Neural progenitor cell (in vitro differentiated cells): ENCODE results near the gene RARA. TPM values are rescaled to one million over a fixed set of nuclear protein-coding genes. Genes with fewer than 3 reads are reported as not detected.

Experiments used
- DNase-seq: peaks from one replicate; pipeline ENCODE4 v3.0.0-alpha.2; 2016; ENCODE audit warnings: low spot score
- H2AFZ ChIP-seq: fragments of 200-600 bp; sonication (generic); replicated peaks from 2 replicates; pipeline ENCODE4 v1.6.1; 2016; ENCODE audit warnings: antibody characterized with exemption
- H3F3A ChIP-seq: fragments of 200-600 bp; sonication (generic); 2 replicates; pipeline ENCODE4 v1.6.1; 2016; ENCODE audit warnings: antibody characterized with exemption, low read depth
- H3K27ac ChIP-seq: fragments of 200-600 bp; sonication (generic); 2 replicates; pipeline ENCODE4 v1.5.1; 2016; ENCODE audit warnings: mild to moderate bottlenecking
- H3K27me3 ChIP-seq: fragments of 200-600 bp; sonication (generic); 2 replicates; pipeline ENCODE4 v1.6.1; 2016; ENCODE audit warnings: mild to moderate bottlenecking, moderate library complexity
- H3K36me3 ChIP-seq: fragments of 200-600 bp; sonication (generic); 2 replicates; pipeline ENCODE4 v1.5.1; 2016
- H3K4me1 ChIP-seq: fragments of 200-600 bp; sonication (generic); 2 replicates; pipeline ENCODE4 v1.6.1; 2016; ENCODE audit warnings: mixed run types
- H3K4me2 ChIP-seq: fragments of 200-600 bp; sonication (generic); 2 replicates; pipeline ENCODE4 v1.6.1; 2016
- H3K4me3 ChIP-seq: fragments of 200-600 bp; sonication (generic); 2 replicates; pipeline ENCODE4 v1.5.1; 2016
- H3K79me2 ChIP-seq: fragments of 200-600 bp; sonication (generic); 2 replicates; pipeline ENCODE4 v1.6.1; 2016; ENCODE audit warnings: low read depth
- H3K9ac ChIP-seq: fragments of 200-600 bp; sonication (generic); 2 replicates; pipeline ENCODE4 v1.6.1; 2016
- H3K9me3 ChIP-seq: fragments of 200-600 bp; sonication (generic); 2 replicates; pipeline ENCODE4 v1.5.1; 2016; ENCODE audit warnings: low read depth
- H4K20me1 ChIP-seq: fragments of 200-600 bp; sonication (generic); 2 replicates; pipeline ENCODE4 v1.6.1; 2016; ENCODE audit warnings: low read depth
- H3K27ac Mint-ChIP-seq: 3 replicates; pipeline ENCODE4 v1.8.0; 2021; ENCODE audit warnings: mixed read lengths
- H3K27me3 Mint-ChIP-seq: 2 replicates; pipeline ENCODE4 v1.8.0; 2022; ENCODE audit warnings: low read depth, mild to moderate bottlenecking, inconsistent platforms, moderate library complexity, mixed read lengths; ENCODE audit not compliant: insufficient read depth
- H3K36me3 Mint-ChIP-seq: 3 replicates; pipeline ENCODE4 v1.8.0; 2021; ENCODE audit warnings: mixed read lengths
- H3K4me1 Mint-ChIP-seq: 3 replicates; pipeline ENCODE4 v1.8.0; 2021; ENCODE audit warnings: mixed read lengths
- H3K4me3 Mint-ChIP-seq: 3 replicates; pipeline ENCODE4 v1.8.0; 2021; ENCODE audit warnings: mild to moderate bottlenecking, moderate library complexity, mixed read lengths
- H3K9me3 Mint-ChIP-seq: 3 replicates; pipeline ENCODE4 v1.8.0; 2020; ENCODE audit warnings: mixed read lengths
- EZH2 ChIP-seq: fragments of 200-600 bp; sonication (generic); IDR thresholded peaks from 2 replicates; pipeline ENCODE4 v1.6.1; 2017; ENCODE audit warnings: antibody characterized with exemption, mild to moderate bottlenecking, moderate library complexity
- EZH2phosphoT487 ChIP-seq: fragments of 200-600 bp; sonication (generic); IDR thresholded peaks from 2 replicates; pipeline ENCODE4 v1.6.1; 2017; ENCODE audit warnings: antibody characterized with exemption
- total RNA-seq: library from RNA; depleted of rRNA; stranded (reverse); fragments of >200 nt; gene quantifications from 2 replicates; pipeline ENCODE4 v1.2.3, GENCODE V29; 2015; ENCODE audit warnings: low replicate concordance
- TF ChIP-seq, protein P1 (sequence below): fragments of 200-600 bp; sonication (generic); IDR thresholded peaks from 2 replicates; pipeline ENCODE4 v1.5.1; 2017; ENCODE audit warnings: antibody characterized with exemption, mild to moderate bottlenecking

The RARA gene
- total RNA-seq, 1 donor from 2014 or later = 9.0 TPM

DNA sequence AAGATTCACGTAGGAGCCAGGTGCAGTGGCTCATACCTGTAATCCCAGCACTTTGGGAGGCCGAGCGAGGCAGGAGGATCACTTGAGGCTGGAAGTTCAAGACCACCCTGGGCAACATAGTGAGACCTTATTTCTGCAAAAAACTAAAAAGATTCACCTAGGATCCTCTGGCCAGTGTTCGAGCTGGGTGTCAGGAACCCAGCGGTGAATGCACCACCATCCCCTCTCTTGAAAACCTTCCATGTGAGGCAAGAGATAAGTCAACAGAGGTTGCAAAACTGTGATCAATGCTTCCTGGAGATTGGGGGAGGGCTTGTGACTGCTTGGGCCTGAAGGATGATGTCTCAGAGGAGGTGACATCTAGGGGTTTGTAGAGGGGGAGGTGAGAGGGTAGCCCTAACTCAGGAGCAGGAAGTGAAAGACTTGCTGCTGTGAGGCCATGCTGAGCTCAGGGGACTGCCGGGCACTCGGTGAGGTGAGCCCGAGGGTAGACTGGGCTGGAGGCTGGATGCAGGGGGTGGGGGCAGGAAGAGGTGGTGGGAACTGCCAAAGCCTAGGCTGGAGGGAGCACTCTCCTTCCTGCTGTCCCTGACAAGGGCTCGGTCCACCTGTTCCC lies 43.9 kb downstream of the RARA start:
- Histone ChIP-seq H3K27me3 (no peaks in the 10 kb centered on the region), H3K4me1 (peaks cover 30% of the 10 kb centered on the region), H4K20me1 (peaks cover 31% of the 10 kb centered on the region), H3K9me3 (no peaks in the 10 kb centered on the region), H3F3A (peaks cover 8% of the 10 kb centered on the region), H3K36me3 (no peaks in the 10 kb centered on the region), H2AFZ (no peak overlapping the region), H3K4me3 (no peak overlapping the region), H3K4me2 (no peak overlapping the region), H3K9ac (no peak overlapping the region), H3K27ac (no peak overlapping the region), H3K79me2 (no peaks in the 10 kb centered on the region)
- DNase-seq = no peak
- H3K36me3 Mint-ChIP-seq = peaks cover 14% of the 10 kb centered on the region
- no peaks in the 10 kb centered on the region for H3K9me3 Mint-ChIP-seq
- no peak for TF ChIP-seq EZH2
- TF ChIP-seq, protein P1, sequence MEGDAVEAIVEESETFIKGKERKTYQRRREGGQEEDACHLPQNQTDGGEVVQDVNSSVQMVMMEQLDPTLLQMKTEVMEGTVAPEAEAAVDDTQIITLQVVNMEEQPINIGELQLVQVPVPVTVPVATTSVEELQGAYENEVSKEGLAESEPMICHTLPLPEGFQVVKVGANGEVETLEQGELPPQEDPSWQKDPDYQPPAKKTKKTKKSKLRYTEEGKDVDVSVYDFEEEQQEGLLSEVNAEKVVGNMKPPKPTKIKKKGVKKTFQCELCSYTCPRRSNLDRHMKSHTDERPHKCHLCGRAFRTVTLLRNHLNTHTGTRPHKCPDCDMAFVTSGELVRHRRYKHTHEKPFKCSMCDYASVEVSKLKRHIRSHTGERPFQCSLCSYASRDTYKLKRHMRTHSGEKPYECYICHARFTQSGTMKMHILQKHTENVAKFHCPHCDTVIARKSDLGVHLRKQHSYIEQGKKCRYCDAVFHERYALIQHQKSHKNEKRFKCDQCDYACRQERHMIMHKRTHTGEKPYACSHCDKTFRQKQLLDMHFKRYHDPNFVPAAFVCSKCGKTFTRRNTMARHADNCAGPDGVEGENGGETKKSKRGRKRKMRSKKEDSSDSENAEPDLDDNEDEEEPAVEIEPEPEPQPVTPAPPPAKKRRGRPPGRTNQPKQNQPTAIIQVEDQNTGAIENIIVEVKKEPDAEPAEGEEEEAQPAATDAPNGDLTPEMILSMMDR = no peak
- TF ChIP-seq EZH2phosphoT487 = no peak
- H3K27ac Mint-ChIP-seq = peak overlapping the region; percentile 34
- H3K4me3 Mint-ChIP-seq = peak overlapping the region; percentile 55
- H3K27me3 Mint-ChIP-seq = no peaks in the 10 kb centered on the region
- peaks cover 51% of the 10 kb centered on the region for H3K4me1 Mint-ChIP-seq

DNA sequence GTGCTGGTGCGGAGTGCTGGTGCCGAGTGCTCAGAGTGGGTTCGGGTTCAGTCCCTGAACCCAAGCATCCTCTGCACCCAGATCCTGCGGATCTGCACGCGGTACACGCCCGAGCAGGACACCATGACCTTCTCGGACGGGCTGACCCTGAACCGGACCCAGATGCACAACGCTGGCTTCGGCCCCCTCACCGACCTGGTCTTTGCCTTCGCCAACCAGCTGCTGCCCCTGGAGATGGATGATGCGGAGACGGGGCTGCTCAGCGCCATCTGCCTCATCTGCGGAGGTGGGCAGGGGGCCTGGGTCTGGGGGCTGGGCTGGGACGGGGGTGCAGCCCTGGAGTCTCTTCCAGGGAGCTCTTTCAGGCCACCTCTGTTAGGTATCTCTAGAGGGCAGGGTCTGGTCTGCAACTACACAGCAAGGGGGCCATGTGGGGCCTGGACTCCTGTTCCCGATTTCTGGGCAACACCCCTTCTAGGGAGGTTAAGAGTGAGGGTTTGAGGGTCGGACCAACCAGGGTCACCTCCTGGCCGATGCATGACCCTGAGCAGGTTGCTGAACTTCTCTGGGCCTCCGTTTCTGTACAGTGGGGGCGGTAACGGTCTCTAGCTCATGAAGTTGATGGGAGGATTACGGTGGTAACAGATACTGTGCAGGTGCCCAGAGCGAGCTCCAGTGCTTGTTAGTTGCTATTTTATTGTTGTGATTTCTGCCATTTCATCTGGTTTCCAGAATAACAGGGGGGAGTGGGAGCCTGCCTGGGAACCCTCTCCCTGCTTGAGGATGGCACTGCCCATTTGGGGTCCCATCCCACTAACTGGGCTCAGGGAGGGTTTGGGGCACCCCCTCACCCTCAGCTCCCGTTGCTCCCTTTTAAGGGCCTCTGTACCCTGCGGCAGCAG lies 45.5 kb downstream of the RARA start:
- Mint-ChIP-seq H3K27ac (peak overlapping the region; percentile 8), H3K9me3 (no peaks in the 10 kb centered on the region), H3K36me3 (peaks cover 10% of the 10 kb centered on the region), H3K4me1 (peaks cover 43% of the 10 kb centered on the region), H3K27me3 (no peaks in the 10 kb centered on the region), H3K4me3 (no peak overlapping the region)
- H3K9me3 ChIP-seq = no peaks in the 10 kb centered on the region
- no peak overlapping the region for H3K4me3 ChIP-seq
- no peak overlapping the region for H3K9ac ChIP-seq
- no peaks in the 10 kb centered on the region for H3K36me3 ChIP-seq
- TF ChIP-seq, protein P1 = no peak
- TF ChIP-seq EZH2phosphoT487 (no peak), EZH2 (no peak)
- peaks cover 11% of the 10 kb centered on the region for H3F3A ChIP-seq
- H3K4me1 ChIP-seq = peaks cover 24% of the 10 kb centered on the region
- H3K4me2 ChIP-seq = no peak overlapping the region
- no peak overlapping the region for H2AFZ ChIP-seq
- H3K79me2 ChIP-seq = no peaks in the 10 kb centered on the region
- no peak for DNase-seq
- H3K27ac ChIP-seq = no peak overlapping the region
- peaks cover 19% of the 10 kb centered on the region for H4K20me1 ChIP-seq
- H3K27me3 ChIP-seq = peaks cover 6% of the 10 kb centered on the region

DNA sequence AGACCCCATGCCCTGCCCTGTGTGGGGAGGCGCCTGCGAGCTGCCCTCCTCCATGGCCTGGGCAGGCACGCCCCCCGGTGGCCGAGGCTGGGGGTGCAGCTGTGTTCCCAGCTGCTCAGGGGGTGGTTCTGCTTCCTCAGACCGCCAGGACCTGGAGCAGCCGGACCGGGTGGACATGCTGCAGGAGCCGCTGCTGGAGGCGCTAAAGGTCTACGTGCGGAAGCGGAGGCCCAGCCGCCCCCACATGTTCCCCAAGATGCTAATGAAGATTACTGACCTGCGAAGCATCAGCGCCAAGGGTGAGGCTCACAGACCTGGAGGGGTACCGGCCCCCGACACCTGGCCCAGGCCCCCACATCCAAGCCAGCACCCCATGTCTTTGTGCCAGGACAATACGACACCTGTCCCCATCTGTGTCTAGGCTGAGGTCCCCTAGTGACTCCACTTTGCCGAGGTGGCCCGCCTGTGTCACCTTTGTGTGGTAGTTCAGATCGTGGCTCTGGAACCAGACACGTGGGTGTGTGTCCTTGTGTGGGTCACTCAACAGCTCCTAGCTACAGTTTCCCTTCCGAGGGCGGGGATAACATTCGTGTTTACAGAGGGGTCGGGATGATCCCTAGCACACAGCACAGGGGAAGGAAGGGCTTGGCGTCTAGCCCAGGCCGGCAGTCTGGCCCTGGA lies 46.3 kb downstream of the RARA start:
- H3K36me3 ChIP-seq = no peaks in the 10 kb centered on the region
- no peak overlapping the region for H3K9ac ChIP-seq
- Mint-ChIP-seq H3K9me3 (no peaks in the 10 kb centered on the region), H3K27me3 (no peaks in the 10 kb centered on the region), H3K4me3 (peak overlapping the region; percentile 64), H3K36me3 (peaks cover 10% of the 10 kb centered on the region), H3K27ac (peak overlapping the region; percentile 96), H3K4me1 (peaks cover 35% of the 10 kb centered on the region)
- peaks cover 14% of the 10 kb centered on the region for H4K20me1 ChIP-seq
- no peak overlapping the region for H3K27ac ChIP-seq
- TF ChIP-seq, protein P1 = peak; percentile 98
- no peak for TF ChIP-seq EZH2
- H3K4me2 ChIP-seq = no peak overlapping the region
- peaks cover 17% of the 10 kb centered on the region for H3K4me1 ChIP-seq
- peaks cover 7% of the 10 kb centered on the region for H3K27me3 ChIP-seq
- peak; percentile 82 for DNase-seq
- H3K4me3 ChIP-seq = no peak overlapping the region
- H3K79me2 ChIP-seq = no peaks in the 10 kb centered on the region
- peaks cover 9% of the 10 kb centered on the region for H3F3A ChIP-seq
- no peak overlapping the region for H2AFZ ChIP-seq
- H3K9me3 ChIP-seq = no peaks in the 10 kb centered on the region
